ENCODE data around the gene JARID2.

DNA sequence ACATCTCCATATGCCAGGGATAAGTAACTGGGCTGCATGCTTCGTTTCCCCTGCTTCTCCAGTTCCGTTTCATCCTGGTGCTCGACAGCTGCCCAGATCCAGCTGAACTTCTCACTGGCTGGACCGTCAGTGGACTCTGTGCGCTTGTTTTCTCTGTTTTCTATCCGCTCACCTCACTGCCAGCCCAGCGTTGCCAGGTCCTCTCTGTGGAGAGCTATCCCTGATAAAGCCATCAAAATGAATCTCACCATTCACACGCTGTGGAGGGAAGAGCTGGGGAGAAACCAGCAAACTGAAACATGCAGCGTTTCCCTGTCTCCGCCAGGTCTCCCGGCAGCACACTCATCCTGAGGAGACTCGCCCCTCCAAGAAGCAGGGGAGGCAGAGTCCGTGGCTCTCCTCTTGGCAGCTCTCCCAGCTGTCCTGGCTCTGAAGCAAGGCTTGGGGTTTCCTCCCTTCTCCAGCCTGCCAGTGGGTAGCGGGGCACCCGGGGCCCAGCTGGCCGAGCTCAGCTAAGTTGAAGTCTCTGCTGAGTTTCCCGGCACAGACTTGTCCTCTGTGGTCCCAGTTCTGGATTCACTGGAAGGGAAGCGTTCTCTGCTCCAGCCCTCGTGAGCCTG is 256.1 kb downstream of the JARID2 start:
- TF ChIP-seq, protein P1, sequence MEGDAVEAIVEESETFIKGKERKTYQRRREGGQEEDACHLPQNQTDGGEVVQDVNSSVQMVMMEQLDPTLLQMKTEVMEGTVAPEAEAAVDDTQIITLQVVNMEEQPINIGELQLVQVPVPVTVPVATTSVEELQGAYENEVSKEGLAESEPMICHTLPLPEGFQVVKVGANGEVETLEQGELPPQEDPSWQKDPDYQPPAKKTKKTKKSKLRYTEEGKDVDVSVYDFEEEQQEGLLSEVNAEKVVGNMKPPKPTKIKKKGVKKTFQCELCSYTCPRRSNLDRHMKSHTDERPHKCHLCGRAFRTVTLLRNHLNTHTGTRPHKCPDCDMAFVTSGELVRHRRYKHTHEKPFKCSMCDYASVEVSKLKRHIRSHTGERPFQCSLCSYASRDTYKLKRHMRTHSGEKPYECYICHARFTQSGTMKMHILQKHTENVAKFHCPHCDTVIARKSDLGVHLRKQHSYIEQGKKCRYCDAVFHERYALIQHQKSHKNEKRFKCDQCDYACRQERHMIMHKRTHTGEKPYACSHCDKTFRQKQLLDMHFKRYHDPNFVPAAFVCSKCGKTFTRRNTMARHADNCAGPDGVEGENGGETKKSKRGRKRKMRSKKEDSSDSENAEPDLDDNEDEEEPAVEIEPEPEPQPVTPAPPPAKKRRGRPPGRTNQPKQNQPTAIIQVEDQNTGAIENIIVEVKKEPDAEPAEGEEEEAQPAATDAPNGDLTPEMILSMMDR (IDR thresholded peaks at IDR 0.05; ENCODE audit: low read length), result no peak
- TF ChIP-seq EZH2 (optimal IDR thresholded peaks at IDR 0.05; ENCODE audit: low read depth, low read length) (no peak), EZH2phosphoT487 (IDR thresholded peaks at IDR 0.05; ENCODE audit: low read length) (no peak)
